SHP77 treated with DMSO at 0.1 percent for 48 hours (cell line): ENCODE results near the gene KLB.

ENCODE experiments used
- DNase-seq: peaks from one replicate; lab custom pipeline; 2025; lab: John Stamatoyannopoulos, UW

KLB gene

DNA sequence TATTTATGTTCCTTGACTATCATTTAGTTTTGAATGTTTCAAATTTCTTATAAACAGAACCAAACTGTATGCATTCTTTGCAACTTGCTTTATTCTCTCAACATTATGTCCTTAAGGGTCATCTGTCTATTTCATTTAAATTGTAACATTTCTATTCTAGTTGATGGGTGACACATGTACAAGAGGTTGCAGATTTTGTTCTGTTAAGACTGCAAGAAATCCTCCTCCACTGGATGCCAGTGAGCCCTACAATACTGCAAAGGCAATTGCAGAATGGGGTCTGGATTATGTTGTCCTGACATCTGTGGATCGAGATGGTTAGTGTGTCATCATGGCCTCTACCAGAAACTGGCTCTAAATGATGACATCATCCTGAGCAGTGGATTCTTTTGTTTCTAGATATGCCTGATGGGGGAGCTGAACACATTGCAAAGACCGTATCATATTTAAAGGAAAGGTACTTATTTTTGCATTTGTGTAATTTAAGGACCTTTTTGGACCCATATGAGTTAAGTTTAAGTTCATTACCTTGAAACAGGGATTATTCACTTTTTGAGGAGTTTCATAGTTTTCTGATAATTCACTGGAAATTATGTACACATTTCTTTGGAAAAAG, 58.3 kb downstream of the KLB start:
- DNase-seq, result no peak

DNA sequence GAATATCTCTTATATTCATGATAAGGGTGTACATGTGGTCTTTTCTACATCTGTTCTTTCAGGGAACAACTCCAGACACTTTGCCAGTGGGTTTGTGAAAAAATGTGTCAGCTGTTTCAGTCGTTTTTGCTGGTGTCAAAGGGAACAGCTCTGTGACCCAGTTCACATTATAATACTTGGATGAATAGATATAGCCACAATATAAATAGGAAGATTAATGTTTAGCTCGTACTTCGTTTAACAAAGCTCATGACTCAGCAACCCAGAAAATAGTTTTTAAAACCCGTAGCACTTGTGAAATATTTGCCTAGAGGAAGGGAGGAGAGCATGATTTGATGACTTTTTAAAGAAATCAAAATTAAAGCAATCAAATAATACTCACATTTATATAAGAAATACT, 60.0 kb downstream of the KLB start:
- no peak for DNase-seq

DNA sequence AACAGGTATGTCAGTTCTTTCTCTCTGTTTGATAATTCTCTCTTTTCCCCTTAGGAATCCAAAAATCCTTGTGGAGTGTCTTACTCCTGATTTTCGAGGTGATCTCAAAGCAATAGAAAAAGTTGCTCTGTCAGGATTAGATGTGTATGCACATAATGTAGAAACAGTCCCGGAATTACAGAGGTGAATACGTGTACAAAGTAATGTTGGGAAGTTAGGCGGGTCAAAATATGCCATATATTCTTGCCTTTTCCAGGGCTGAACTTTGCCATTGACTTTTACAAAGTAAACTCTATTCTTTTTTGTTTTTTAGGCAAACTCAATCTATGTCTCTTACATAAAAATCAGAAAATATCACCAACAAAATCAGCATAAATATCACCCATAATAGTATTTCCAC, 60.7 kb downstream of the KLB start:
- no peak for DNase-seq

DNA sequence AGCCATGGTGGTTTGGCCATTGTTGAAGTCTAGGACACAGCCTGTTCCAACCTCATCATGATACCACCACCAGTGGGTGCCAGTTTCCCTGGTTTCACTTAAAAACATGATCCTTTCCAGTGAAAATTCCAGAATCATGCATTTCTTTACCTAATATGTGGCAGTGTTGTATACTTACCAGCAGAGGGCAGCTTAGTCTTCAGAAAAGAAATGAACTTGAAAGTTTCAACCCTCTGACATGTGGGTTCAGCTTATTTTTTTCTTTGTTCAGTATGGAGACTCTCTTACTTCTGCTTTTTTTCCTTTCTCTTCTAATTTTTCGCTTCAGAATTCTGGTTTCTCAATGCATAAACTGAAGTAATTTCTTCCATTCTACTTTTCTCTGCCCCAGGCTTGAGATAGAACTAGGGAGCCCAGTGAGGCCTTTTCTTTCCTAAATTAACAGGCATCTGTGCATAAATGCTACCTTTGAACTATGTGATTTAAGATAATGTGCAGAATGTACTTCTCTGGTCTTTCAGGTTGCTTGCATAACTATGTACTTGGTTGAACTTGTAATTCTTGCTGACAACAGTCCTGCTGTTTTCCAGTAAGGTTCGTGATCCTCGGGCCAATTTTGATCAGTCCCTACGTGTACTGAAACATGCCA, 62.8 kb downstream of the KLB start:
- peak; percentile 8 for DNase-seq

DNA sequence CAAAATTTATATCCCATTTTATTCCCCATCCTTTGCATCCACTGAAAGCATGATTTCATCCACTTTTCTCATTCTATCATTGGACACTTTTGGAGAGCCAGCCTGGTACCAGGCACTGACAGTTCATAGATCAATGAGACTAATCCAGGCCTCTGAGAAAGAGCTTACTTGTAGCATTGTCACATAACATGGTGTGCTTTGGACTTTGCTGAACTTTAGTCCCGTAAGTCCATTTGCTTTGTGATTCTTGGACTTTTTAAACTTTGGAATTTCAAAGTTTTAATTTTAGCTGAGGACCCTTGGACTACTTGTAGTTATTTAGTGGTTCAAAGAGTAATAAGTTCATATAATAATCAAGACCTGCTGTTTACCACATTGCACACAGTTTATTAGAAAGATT, 63.7 kb downstream of the KLB start:
- no peak for DNase-seq

DNA sequence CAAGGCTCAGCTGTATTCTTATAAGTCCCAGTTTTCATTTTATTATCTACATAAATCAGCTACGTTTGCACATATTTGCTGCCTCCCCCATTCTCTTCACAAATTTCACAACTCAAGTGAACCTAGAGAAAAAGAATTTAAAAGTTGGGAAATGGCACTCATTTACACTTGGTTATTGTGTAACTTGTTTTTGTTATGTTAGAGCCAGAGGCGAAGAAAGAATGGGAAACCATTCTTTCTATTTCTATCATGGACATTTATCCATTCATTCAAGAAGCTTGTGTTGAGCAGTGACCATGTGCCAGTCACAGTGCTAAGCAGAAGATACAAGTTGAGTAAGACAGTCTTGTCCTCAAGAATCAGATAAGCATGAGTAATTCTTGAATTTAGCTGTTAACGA, 65.7 kb downstream of the KLB start:
- DNase-seq, result no peak

DNA sequence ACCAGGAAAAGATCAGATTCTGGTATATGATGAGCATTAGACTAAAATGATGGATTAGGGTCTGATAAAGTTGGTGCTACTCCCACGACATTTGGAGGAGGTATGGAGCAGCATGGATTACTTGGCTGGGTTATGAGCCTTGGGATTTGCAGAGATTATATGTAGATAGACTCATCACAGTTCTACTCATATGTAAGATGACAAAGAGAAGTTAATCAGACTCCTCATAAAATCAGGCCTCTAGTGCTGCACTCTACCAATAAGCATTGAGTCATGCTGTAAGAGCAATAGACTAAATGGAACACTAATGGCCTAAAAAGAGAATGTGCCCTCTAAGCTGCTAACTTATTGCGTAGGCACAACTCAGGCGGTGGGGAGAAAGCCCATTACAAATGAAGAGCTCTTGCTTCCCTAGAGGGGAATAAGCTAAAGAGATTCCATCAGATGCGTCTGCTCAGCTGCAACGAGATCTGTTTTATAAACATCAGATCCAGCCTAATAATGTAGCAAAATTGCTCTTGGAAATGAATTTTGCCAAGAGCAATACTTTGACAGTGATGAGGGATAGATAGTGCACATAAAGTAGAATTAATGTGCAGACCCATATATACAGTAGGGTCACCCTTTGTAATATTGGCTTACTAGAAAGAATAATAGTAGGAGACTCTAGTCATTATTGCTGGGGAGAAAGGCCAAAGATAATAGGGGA, 69.6 kb downstream of the KLB start:
- DNase-seq, result no peak

DNA sequence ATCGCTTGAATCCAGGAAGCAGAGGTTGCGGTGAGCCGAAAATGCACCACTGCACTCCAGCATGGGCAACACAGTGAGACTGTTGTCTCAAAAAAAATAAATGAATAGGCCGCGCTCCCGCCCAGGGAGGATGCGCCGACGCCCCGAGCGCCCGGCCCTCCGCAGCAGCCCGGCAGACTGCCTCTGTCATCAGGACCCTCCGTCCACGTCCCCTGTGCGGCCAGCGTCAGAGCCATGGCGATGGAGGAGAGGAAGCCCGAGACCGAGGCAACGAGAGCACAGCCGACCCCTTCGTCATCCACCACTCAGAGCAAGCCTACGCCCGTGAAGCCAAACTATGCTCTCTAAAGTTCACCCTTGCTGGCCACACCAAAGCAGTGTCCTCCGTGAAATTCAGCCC, 73.5 kb downstream of the KLB start:
- no peak for DNase-seq

DNA sequence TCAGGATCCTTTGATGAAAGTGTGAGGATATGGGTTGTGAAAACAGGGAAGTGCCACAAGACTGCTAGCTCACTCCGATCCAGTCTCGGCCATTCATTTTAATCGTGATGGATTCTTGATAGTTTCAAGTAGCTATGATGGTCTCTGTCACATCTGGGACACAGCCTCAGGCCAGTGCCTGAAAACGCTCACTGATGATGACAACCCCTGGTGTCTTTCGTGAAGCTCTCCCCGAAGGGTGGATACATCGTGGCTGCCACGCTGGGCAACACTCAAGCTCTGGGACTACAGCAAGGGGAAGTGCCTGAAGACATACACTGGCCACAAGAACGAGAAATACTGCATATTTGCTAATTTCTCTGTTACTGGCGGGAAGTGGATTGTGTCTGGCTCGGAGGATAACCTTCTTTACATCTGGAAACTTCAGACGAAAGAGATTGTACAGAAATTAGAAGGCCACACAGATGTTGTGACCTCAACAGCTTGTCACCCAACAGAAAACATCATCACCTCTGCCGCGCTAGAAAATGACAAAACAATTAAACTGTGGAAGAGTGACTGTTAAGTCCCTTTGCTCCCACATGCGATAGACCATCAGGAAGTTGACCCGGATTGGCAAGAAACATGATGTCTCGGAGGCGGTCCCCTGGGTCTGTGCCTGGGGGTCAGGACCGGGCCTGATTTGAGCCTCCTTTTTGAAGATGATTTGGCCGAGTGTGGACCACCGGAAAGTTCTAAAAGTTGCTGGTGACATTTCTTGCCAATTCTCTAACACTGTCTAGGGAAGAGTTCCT, 74.4 kb downstream of the KLB start:
- DNase-seq, result no peak

DNA sequence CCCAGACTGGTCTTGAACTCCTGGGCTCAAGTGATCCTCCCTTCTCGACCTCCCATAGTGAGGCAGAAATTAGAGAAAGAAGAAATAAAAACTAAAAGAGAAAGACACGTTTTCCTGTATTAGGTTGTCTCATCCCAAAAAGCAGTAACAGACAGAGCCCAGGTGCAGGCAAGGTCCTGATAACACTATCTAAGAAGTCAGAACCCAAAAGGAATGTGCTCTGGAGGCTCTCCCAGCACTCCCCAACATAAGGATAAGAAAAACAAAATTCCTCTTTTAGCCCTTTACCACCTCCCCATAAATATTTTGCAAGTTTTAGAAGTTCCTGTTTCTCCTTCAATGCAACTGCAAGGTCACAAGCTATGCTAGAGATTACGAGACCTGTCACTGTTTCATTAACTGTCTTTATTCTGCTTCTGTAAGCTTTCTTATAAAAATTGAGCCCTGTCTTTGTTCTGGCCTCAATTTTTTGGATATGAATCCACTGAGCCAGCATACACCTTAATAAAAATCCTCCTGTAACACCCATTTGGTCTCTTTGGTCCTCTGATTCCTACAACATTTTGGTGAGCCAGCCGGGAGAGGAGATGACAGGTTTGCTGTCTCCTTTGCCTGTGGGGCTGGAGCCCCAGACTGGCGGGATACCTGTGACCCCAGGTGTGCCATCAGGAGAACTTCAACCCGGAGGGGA, 78.0 kb downstream of the KLB start:
- DNase-seq, result no peak

DNA sequence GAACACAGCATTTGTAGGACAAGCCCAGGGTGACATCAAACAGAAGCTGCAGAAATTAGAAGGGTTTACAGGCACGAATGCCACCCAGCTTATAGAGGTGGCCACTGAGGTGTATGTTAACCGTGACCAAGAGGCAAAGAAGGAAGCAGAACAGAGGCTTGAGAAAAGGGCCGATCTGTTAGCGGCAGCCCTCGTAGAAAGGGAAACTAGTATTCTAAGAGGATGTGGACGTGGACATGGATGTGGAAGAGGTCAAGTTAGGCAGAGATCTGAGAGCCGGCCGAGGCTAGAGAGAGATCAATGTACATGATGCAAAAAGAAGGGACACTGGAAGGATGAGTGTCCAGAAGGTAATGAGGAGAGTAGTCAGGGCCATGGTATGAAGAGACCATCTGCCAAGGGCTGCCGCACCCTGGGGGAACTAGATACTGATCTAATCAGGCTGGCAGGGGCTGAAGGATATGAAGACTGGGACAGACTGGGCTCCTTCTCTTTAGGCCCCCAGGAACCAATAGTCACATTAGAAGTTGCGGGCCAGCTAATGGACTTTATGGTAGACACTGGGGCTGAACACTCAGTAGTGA, 79.6 kb downstream of the KLB start:
- DNase-seq, result no peak

DNA sequence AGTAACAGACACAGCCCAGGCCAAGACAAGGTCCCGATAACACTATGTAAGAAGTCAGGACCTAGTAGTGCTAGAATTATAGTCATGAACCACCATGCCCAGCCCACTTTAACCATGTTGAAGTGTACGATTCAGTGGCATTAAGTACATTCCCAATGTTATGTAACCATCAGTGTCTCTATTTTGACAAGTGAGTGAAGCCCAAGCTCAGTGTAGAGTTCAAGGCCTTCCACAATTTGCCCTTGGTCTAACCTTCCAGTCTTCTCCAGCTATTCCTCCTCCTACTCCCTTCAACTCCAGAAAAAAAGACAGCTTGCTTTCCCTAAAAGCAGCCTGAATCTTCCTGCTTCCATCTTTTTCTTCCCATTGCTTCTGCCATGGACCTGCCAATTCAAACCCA, 83.6 kb downstream of the KLB start:
- DNase-seq, result no peak

DNA sequence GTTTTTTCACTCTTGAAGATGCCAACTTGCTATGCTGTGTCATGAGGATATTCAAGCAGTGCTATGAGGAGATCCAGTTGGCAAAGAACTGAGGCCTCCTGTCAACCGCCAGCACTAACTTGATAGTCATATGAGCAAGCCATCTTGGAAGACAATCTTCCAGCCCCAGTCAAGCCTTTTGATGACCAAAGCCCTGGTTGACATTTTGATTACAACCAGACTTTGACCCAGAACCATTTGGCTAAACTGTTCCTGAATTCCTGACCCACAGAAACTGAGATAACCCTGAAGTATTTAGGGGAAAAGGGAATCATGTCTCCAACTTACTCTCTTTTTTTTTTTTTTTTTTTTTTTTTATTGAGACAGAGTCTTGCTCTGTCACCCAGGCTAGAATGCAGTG, 87.6 kb downstream of the KLB start:
- DNase-seq, result no peak

DNA sequence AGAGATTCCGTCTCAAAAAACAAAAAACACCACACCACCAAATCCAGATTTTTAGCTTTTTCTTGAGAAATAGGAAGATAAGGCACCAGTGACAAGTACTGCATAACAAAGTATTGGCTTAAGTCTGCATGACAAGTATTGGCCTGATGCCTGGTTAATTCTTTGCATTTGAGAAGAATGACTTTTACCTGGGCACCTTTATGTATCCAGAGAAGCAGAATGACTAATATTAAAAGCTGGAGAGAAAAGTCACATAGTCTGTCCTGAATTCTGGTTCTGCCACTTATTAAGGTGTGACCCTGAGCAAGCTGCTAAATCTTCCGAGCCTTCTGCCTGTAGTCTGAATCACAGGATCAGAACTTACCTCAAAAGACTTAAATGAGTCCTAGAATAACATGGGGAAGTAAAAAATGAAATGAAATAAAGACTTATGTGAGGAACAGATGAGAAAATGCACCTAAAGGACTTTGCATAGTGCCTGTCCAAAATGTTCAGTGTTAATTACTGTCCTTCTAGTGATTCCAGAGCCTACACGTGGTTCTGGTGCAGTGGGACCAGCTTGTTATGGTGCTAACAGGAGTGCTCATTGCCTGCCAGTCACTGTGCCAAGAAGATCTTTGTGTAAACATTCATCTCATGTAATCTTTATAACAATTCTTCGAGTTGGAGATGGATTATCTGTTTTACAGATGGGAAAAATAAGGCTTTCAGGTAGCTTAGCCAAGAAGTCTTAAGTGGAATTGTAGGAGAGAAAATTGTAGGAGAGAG, 88.9 kb downstream of the KLB start:
- DNase-seq, result no peak

DNA sequence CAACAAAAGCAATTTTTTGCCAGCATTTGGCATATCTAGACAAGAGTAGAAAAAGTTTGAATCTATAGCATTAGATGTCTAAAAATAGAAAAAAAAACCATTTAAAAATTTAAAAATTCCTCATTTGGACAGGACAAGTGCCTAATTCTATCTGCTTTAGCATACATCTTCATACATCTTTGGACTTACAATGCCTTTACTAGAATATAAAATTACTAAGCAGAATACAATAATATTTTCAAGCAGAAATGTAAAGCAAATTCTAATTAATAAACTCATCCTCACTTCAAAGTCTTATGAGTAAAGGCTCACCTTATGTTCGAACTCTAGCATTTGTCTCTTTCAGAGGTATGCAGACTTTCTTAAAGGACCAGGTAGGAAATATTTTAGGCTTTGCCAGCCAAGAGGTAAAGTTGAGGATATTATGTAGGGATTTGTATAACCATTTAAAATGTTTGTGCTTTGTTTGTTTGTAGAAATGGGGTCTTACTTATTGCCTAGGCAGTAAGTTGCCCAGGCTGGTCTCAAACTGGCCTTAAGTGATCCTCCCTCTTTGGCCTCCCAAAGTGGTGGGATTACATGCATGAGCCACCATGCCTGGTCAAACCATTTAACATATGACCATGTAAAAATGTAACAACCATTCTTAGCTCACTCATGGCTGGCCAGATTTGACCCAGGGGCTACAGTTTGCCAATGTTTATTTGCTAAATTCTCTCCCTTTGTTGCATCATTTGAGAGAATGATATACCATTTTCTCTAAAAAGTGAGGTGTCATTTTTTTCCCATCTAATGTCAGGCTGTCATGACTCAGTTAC, 91.4 kb downstream of the KLB start:
- DNase-seq, result no peak

DNA sequence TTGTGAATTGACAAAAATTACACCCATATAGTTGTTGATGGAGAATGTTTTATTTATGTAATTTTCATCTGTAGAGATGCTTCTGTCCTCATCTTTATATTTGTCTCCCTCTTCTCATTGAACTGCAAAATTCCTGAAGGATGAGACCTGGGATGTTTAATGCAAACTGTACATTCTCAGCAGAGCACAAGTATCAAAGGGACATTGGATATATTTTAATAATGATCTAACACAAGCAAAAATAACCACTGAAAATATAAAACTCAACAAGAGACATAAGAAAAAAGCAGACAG, 91.9 kb downstream of the KLB start:
- no peak for DNase-seq
